Heart left ventricle (tissue), 13 donors: ENCODE measurements around the gene LTB4R.

Experiments
- POLR2A ChIP-seq, 2 donors: fragments of 450-650 bp; IDR thresholded peaks; one replicate each; pipeline ENCODE4 v1.6.1; 2017; ENCODE audit warnings: antibody characterized with exemption in 2 of 2, mild to moderate bottlenecking in 2 of 2, moderate library complexity in 2 of 2
- TF ChIP-seq, protein P1 (sequence below), 12 donors: fragments of 200-600 bp; sonication (generic) in 4 of 12; IDR thresholded peaks; one replicate each; pipeline versions ENCODE4 v1.5.0 to v1.8.0; 2018 to 2022; ENCODE audit warnings: antibody characterized with exemption in 12 of 12, mild to moderate bottlenecking in 5 of 12
- donor health status: ischemic (EF 13 %, LVEDD 7.1; RV severe dilation, severe dysfunction).
- donor health status: DM: no; HTN: yes; CAD: no.
- donor health status: DM: no; HTN: no; CAD: no.
- donor health status: ischemic (EF 25% LVEDD 6.9; RV normal size, moderate dysfunction).
- donor health status: ischemic (EF 25% LVEDD 5.7; RV mildly dilated, moderate dysfunction).
- donor health status: ischemic (EF 35%, LVEDD 5.7; RV mildly dilated, moderate dysfunction).
- donor health status: nonischemic (EF 11% LVEDD 7.7; RV severe dilation, severe dysfunction).
- donor health status: DM: yes; HTN: yes; CAD: no.
- donor health status: PGD.
- donor health status: ischemic (EF 29% LVEDD 5.4; RV normal size, mild dysfunction).
- donor health status: nonischemic (EF 23%, LVEDD 6.1; RV moderate dilation, normal function).

DNA sequence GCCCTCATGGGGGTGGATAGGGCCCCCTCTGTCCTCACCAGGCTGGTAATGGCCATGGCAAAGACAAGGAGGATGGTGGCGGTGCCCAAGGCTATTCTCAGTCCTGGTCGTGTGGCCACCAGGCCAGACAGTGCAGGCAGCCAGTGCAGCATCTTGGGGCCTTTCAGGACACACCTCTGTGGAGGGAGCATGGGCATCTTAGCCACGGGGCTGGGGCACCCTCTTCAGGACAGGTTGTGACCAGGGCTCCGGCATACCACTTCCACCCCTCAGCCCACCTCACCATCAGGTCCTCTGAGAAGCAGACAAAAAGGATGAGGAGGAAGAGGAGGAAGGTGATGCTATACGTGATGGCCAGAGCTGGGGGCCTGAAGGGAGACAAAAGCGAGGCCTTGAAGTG lies 12.7 kb downstream of the LTB4R start:
- TF ChIP-seq POLR2A (IDR thresholded peaks at IDR 0.05) = no peak
- TF ChIP-seq, protein P1, sequence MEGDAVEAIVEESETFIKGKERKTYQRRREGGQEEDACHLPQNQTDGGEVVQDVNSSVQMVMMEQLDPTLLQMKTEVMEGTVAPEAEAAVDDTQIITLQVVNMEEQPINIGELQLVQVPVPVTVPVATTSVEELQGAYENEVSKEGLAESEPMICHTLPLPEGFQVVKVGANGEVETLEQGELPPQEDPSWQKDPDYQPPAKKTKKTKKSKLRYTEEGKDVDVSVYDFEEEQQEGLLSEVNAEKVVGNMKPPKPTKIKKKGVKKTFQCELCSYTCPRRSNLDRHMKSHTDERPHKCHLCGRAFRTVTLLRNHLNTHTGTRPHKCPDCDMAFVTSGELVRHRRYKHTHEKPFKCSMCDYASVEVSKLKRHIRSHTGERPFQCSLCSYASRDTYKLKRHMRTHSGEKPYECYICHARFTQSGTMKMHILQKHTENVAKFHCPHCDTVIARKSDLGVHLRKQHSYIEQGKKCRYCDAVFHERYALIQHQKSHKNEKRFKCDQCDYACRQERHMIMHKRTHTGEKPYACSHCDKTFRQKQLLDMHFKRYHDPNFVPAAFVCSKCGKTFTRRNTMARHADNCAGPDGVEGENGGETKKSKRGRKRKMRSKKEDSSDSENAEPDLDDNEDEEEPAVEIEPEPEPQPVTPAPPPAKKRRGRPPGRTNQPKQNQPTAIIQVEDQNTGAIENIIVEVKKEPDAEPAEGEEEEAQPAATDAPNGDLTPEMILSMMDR (IDR thresholded peaks at IDR 0.05) = no peak
